Measurements from ENCODE around the gene LYL1.
"Not testable (repeated sequence)": the region's sequence is repeated elsewhere in the genome, so short reads cannot be mapped to it uniquely, and the experiment has no call there.

Gene LYL1

DNA sequence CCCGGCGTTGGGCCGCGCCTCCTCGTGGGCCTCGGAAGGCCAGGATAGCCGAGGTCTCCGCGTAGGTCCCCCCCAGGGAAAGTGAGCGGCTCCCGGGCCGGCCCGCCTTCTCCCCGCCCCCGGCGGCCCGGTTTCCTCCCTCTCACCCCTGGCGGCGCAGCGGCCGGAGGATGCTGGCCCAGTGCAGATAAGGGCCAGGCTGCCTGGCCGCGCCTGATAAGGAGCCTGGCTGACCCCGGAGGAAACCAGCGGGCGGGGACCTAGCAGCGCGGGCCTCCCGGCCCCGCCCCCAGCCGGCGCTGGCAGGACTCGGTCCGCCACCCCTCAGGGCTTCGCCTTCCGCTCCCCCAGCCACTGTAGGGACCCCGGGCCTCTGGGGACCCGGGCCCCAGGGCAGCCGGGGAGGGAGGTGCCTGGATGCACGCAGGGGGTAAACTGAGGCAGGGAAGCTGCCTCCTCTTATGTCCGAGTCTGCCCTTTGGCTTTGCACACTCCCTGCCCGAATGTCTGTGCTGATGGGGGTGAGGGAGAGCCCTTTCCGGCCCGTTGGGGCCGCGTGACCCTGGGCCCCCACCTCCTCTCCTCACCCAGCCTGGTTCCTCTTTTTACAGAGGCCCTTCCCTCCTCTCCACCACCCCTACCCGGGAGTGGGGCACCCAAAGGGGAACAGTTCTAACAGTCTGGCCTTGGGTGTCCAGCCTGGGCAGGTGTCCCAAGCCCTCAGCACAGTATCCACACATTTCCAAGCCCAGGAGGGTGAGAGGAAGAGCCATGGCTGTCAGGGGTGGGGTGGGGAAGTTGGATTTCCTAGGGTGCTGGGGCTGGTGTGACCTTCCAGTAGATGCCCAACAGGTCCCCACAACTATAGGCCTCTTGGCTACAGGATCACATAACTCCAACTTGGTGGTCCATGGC lies at the start of gene LYL1:
Gene LYL1, minus strand, starts transcription at position 193 of the 915 bp plus-strand sequence. CDS start 1,687 bp downstream, outside the sequence.
- DNase-seq = peak; percentile 47

DNA sequence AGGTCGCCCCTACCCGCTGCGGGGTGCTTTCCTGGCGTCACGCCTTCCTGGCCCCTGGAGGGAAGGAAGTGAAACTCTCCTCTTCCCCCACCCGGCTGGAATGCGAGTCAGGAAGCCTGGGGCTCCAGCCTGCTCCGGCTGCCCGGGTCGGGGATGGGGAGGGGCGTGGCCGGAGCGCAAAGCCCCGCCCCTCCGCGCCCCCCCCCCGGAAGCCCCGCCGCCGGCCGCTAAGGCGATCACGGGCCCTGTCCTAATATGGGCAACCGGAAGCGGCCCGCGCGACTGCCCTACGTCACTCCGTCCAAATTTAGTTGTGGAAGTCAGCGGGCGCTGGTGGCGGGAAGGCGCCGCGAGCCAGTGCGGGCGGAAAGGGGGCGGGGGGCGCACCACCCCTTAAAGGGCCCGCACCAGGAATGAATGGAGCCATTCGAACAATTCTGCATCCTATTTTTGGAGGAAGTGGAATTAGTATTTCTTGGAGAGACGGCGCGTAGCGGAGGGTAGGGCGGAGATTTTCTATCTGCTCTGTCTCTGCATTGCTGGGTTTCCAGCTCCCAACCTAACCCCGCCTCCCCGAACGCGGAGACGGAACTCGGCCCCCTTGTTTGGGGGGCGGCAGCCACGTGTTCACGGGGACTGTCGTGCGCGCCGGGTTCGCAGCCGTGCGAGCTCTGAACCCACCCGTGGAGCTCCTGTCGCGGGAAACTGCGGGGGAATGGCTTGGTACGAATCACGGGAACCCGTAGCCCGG lies 49.1 kb upstream of the LYL1 start:
- peak; percentile 97 for DNase-seq

DNA sequence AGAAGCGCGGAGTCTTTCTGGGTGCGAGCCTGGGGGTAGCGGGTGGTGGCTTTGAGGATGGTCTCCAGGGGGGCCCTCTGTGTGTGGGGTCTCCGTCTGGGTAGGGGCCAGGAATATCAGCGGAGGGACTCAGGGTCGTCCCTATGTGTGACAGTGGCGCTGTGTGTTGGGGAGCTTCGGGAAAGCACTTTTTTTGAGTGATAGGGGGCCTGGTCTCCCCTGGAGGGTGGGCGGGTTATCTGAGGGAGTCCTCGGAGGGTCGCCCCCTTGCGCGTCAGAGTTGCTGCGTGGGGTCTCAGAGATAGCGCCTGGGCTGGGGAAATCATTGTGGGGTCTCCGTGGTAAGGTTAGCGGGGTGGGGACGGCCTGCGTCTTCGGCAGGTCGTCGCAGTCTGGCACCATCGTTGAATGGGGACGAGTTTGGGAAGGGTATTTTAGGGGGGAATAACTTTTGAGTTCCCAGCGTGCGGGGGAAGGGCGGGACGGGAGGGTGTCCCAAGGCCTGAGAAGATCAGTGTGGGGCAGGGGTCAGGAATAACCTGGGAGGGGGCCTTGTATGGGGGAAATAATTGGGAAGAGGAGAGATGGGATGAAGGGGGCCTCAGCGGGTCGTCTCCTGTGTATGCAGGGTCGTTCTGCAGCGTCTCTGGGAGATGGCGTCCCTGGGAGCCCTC lies 48.4 kb upstream of the LYL1 start:
- peak; percentile 41 for DNase-seq

DNA sequence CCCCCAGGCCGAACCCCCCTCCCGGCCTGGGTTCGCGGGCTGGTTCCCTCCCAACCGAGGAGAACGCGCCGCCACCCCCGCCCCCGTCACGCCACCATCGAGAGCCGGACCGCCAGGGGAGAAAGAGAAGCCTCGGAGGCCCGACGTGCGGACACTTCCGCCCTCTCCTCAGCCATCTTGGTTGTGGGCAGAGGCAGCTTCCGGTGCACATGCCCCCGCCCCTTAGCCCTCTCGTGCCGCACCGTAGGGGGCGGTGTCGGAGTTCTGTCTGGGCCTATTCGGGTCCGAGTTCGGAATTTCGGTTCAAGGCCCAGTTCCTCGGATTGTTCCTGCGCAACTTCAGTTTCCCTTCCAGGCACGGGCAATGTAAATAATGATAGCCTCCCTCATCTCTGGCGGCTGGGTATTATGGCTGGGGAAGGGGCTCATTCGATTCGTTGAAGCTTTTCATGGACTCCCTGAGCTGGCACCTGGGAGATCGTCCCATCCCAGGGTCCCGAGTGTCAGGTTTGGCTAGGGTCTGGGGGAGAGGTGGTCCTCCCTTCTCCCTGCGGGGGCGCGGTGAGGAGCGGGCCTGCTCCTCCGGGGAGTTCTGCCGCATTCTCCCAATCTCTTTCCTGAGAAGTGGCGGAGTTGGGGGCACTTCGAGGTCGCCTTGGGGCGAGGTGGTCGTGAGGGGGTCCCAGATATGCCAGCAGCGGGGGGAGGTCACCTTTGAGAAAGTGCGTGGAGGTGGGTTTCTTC lies 47.7 kb upstream of the LYL1 start, which contains the start of the genes IER2 and STX10:
Gene IER2, plus strand, starts transcription at position 225 of the 744 bp plus-strand sequence. CDS start 2,776 bp downstream, outside the sequence.
Gene STX10, minus strand, starts transcription at position 189 of the 744 bp plus-strand sequence. CDS start 202 bp downstream, outside the sequence.
- peak; percentile 95 for DNase-seq

DNA sequence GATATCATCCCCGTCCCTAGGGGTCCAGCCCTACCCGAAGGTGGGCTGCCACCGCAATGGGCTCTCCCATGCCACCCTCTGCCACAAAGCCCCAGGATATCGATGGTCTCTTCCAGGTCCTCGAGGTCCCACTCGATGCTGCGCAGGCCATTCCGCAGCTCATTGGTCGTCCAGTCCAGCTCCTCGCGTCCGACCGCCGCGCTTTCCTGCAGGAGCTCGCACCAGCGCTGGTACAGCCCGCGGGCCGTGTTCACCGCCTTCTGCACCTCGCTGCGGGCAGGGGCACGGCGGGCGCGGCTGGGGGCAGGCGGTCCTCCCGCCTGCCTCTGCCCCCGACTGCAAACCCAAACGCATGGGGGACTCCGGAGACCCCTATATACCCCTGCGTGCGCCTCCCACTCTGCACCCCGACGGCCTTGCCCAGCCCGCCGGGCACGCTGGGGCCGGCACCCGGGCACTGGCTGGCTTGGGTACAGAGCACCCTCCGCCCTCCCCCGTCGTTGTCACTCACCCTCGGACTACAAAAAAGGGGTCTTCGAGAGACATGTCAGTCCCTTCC lies 47.0 kb upstream of the LYL1 start:
- DNase-seq = no peak

DNA sequence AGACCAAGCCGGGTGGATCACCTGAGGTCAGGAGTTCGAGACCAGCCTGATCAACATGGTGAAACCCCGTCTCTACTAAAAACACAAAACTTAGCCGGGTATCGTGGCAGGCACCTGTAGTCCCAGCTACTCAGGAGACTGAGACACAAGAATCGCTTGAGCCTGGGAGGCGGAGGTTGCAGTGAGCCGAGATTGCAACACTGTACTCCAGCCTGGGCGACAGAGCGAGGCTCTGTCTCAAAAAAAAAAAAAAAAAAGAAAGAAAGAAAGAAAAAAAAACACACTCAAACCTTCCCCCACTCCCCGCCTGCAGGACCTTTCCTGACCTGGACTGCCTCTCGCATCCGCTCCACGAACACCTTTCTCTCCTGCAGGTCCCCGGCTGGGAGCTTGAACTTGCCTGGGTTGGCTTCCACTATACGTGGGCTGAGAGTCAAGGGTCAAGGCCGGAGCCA lies 46.5 kb upstream of the LYL1 start:
- DNase-seq = not testable (repeated sequence)

DNA sequence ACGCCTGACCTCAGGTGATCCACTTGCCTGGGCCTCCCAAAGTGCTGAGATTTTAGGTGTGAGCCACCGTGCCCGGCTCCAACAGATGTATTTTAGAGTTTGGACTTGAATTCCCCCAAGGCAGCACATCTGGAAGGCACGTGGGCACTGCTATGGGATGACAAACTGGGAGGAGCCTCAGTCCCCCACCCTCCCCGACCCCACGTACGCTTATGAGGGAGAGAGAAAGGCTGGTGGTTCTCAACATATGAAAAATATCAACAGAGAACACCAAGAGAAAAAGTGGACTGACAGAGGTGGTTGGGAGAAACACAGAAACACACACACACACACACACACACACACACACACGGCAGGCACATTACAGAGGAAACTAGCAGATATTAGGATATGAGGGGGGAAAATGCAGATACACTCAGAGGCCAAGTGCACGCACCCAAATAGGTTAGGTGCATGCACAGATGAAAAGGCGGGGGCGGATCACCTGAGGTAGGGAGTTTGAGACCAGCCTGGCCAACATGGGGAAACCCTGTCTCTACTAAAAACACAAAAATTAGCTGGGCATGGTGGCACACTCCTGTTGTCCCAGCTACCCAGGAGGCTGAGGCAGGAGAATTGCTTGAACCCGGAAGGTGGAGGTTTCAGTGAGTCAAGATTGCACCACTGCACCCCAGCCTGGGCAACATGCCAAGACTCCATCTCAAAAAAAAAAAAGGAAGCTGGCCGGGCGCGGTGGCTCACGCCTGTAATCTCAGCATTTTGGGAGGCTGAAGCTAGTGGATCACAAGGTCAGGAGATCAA lies 44.3 kb upstream of the LYL1 start:
- no peak for DNase-seq

DNA sequence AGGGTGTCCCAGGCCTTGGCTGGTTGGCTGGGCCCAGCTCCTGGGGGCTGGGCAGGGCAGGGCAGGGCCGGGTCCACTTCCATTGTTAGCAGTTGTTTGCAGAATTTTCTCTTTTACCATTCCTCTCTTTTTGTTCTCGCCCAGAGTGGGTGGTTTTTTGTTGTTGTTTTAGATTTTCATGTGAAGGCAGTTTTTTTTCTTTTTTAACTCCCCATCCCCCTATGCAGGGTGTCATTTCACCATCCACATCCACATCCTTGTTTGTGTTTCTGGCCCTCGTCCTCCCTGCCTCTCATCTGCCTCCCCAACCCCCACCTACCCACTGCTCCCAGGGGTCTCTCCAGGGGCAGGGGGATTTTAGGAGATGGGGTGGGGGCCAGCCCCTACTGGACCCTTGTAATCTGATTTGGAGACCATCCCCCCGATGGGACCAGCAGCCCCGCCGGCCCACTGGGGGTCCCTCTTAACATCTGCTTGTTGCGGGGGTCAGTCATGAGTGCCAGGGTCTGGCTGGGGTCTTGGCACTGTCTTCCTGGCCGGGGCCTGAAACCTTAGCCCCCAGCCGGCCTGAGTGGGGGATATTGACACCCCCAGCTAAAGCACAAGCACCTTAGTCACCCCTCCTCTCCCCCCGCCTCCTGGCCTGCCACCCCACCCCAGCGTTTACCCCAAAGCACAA lies 37.1 kb upstream of the LYL1 start:
- DNase-seq = no peak

DNA sequence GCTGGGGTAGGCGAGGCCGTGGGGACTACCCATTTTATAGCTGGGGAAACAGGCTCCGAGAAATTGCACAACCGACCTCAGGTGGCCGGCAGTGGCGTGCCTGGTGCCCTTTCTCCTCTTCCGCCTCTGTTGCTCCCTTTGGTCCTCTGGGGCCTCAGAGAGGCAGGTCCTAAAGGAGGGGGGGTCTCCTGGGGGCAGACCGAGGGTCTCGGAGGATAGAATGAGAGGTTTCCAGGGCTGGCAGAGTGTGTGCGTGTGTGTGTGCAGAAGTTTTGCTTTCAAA lies 36.2 kb upstream of the LYL1 start:
- no peak for DNase-seq

DNA sequence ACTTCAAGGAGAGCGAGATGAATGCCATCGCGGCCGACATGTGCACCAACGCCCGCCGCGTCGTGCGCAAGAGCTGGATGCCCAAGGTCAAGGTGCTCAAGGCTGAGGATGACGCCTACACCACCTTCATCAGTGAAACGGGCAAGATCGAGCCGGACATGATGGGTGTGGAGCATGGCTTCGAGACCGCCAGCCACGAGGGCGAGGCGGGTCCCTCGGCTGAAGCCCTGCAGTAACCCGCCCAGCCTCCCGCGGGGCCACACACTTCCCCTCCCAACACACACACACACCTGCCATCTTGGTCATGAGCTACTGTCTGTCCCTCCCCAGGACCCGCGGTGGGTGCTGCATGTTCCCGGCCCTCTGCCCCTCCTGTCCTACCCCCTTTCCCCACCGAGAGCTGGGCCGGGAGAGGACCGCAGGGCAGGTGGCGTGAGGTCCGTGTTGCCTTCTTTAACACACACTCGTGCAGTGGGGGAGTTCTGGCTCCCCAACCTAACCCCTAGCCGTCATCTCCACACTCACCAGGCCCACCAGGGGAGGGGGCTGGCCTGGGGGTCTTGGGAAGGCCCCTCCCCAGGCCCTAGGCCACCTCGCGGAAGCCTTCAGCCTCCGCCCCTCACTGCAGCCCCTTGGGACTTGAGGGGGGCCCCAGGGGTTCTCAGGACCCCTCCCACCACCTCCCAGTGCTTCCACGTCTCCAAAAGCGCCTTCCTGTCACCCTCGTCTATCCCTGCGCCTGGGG lies 35.7 kb upstream of the LYL1 start:
- DNase-seq = no peak

DNA sequence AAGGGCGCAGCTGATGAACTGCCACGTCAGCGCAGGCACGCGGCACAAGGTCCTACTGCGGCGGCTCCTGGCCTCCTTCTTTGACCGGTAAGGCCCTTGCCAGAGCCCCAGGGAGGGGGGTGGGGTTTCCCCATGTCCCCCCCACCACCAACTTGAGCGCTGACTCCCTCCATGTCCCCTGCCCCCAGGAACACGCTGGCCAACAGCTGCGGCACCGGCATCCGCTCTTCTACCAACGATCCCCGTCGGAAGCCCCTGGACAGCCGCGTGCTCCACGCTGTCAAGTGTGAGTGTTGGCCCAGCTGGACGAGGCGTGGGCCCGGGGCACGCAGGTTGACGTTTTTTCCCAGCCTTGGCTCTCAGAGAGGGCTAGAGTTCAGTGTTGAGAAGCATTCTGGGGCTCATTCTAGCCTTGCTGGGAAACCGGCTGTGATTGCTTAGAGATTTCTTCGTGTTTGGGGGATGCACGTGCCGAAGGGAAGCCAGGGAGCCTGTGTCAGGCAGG lies 34.7 kb upstream of the LYL1 start:
- no peak for DNase-seq

DNA sequence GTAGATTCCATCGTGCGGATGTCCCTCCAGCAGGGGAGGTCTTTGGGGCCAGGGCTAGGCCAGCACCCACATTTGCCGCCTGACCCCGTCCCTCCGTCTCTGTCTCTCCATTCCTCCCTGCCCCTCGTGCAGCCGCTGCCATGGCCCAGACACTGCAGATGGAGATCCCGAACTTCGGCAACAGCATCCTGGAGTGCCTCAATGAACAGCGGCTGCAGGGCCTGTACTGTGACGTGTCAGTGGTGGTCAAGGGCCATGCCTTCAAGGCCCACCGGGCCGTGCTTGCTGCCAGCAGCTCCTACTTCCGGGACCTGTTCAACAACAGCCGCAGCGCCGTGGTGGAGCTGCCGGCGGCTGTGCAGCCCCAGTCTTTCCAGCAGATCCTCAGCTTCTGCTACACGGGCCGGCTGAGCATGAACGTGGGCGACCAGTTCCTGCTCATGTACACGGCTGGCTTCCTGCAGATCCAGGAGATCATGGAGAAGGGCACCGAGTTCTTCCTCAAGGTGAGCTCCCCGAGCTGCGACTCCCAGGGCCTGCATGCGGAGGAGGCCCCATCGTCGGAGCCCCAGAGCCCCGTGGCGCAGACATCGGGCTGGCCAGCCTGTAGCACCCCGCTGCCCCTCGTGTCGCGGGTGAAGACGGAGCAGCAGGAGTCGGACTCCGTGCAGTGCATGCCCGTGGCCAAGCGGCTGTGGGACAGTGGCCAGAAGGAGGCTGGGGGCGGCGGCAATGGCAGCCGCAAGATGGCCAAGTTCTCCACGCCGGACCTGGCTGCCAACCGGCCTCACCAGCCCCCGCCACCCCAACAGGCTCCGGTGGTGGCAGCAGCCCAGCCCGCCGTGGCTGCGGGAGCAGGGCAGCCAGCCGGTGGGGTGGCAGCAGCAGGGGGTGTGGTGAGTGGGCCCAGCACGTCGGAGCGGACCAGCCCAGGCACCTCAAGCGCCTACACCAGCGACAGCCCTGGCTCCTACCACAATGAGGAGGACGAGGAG lies 32.7 kb upstream of the LYL1 start:
- no peak for DNase-seq

DNA sequence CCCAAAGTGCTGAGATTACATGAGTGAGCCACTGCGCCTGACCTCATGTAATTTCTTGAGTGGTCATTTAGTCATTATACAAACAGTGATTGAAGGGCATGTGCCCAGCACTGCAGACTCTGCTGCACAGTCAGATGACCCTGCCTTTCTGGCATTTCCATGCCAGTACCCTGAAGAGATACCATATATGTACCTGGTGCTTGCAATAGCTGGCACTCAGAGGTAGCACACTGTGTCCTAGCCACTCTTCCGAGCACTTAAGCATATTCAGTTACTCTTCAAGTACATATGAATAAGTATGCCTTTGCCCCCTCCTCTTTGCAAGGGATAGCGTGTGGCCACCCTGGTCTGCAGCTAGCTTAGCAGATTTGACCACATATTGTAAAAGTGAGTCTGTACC lies 32.0 kb upstream of the LYL1 start:
- no peak for DNase-seq

DNA sequence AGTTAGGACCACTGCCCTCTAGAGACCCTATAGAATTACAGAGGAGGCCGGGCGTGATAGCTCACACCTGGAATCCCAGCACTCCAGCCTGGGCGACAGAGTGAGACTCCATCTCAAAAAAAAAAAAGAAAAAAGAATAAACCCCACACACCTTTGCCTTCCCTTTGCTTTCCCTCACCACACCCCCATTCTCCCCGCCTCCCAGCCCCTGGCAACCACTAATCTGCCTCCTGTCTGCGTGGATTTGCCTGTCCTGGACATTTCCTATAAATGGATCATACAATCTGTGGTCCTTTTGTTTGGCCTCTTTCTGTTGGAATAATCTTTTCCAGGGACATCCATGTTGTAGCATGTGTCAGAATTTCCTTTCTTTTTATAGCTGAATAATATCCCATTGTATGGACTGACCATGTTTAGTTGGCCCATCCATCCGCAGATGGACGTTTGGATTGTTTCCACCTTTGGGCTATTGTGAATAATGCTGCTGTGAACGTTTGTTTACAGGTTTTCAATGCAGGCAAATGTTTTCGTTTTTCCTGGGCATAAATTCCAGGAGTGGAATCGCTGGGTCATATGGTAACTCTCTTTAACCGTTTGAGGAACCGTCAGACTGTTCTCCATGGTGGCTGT lies 30.7 kb upstream of the LYL1 start:
- no peak for DNase-seq

DNA sequence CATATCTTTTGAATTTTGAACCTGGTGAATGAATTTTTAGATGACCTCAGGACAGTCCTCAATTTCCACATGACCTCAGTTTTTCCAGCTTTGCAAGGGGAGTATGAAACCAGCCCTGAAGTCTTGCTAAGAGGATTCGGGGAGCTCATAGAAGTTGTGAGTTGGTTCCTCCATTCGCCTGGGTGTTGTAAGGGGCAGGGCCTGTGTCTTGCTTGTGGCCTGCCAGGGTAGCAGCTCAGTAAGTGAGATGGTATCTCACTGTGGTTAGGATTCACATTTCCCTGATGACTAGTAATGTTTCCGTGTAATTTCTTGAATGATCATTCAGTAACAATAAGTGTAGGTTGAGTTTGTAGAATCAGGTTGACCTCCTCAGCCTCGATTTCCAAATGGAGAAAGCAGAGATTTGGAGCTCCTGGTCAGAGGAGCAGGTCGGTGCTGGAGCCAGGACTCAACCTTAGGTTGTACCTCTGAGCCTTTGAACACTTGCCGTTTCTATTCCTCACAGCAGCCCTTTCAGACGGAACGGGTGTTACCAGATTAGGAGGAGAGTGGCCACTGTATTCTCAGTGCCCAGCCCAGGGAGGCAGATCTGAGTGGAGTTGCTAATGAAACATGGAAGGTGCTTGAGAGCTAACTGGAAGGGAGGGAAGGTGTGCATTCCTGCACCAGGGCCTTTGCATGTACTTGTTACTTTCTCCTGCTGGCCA lies 30.0 kb upstream of the LYL1 start:
- peak; percentile 60 for DNase-seq

DNA sequence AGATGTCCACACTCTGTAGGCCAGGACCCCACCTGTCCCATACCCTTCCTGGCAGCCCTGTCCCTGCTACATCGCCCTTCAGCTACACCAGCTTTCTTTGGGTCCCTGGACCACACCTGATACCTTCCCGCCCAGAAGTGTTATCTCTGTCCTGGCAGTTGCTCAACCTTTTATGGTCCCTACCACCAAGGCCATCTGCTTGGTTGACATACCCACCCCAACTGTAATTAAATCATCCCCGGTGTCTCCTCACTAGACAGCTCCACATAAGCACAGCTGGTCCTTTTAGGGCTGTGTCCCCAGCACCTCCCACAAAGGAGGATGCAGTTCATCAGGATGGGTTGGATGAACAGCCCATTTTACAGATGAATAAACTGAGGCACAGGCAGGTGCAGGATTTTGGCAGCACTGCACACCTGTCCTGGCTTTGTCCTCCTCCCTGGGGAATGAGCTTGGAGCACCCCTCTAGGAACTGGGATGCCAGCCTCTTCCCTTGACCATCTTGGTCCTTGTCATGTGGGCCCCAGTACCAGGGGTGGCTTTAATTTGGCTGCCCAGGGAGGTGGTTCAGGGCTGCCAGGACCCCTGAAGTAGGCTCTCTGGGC lies 28.3 kb upstream of the LYL1 start:
- no peak for DNase-seq

DNA sequence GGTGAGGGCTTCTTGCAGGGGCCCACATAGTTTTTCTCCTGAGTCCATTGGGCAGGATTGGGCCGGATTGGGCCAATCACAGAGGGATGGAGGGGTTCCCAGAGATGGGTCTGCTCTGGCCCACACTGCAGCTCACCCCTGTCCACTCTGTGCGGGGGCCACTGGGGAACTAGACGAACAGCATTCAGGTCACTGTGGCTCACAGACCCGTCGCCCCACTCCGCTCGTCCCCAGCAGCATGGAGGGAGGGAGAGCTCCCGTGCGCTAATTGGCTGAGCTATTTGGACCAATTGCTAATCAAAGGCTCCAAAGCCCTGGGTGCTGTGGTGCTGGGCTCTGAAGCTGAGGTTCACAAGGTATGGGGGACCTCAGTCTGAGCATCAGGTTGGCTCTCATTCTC lies 26.7 kb upstream of the LYL1 start:
- no peak for DNase-seq

Measured in CD4-positive, alpha-beta T cell treated with Interleukin-17A for 1 hour (primary cell).